B cell (primary cell): ENCODE data around the gene EFCAB9. TPM values are rescaled to one million over a fixed set of nuclear protein-coding genes. Genes with fewer than 3 reads are reported as not detected.

ENCODE experiments used
- ATAC-seq: fragments of 200-7000 bp; cut with Tn5 transposase; one replicate; pipeline ENCODE4 v1.10.0; 2021; ENCODE audit warnings: low read depth, mild to moderate bottlenecking, moderate number of reproducible peaks, moderate library complexity
- CTCF ChIA-PET: fragments of 350-600 bp; sonication (Branson Sonifier 250); formaldehyde crosslinking; loops from one replicate; lab custom pipeline; 2021; ENCODE audit warnings: antibody characterized with exemption, inconsistent platforms; lab: Charles Lee
- POLR2A ChIA-PET: fragments of 350-600 bp; sonication (Branson Sonifier 250); formaldehyde crosslinking; loops from one replicate; lab custom pipeline; 2021; ENCODE audit warnings: antibody characterized with exemption; lab: Charles Lee
- DNase-seq: peaks from one replicate; pipeline ENCODE4 v3.0.0; 2013
- H2AFZ ChIP-seq: 2 replicates; pipeline ENCODE4 v1.6.1; 2012; ENCODE audit warnings: mild to moderate bottlenecking, low read depth, low read length; ENCODE audit not compliant: insufficient read depth, poor library complexity, severe bottlenecking
- H3K27ac ChIP-seq, 2 donors: 1 replicate in 1 of 2; 2 replicates in 1 of 2; pipeline ENCODE4 v1.5.1; 2012 to 2013; ENCODE audit warnings: low read length in 2 of 2, mild to moderate bottlenecking in 2 of 2, moderate library complexity in 1 of 2
- H3K27me3 ChIP-seq, 4 experiments: fragments of 200-600 bp in 1 of 4; sonication (generic) in 1 of 4; replicated peaks in 1 of 4; 1 replicate in 2 of 4; 2 replicates in 2 of 4; pipeline versions ENCODE4 v1.6.1 to v1.7.0; 2013 to 2016; ENCODE audit warnings: low read length in 3 of 4, mild to moderate bottlenecking in 2 of 4, mixed read lengths in 1 of 4, moderate library complexity in 1 of 4; ENCODE audit not compliant: insufficient read depth in 4 of 4, control insufficient read depth in 3 of 4; ENCODE audit errors: control extremely low read depth in 1 of 4
- H3K36me3 ChIP-seq, 2 experiments: replicated peaks in 1 of 2; 1 replicate in 1 of 2; 2 replicates in 1 of 2; pipeline versions ENCODE4 v1.6.1 to v1.7.1; 2013; ENCODE audit warnings: low read length in 1 of 2; ENCODE audit not compliant: insufficient read depth in 2 of 2, control insufficient read depth in 1 of 2; ENCODE audit errors: control extremely low read depth in 1 of 2, extremely low read depth in 1 of 2
- H3K4me1 ChIP-seq, 2 donors: fragments of 200-600 bp in 1 of 2; sonication (generic) in 1 of 2; 1 replicate in 1 of 2; 2 replicates in 1 of 2; pipeline versions ENCODE4 v1.5.1 to v1.6.1; 2013 to 2017; ENCODE audit warnings: low read length in 2 of 2; ENCODE audit not compliant: control insufficient read depth in 2 of 2, insufficient read depth in 2 of 2
- H3K4me2 ChIP-seq: replicated peaks from 2 replicates; pipeline ENCODE3; 2012; ENCODE audit warnings: mild to moderate bottlenecking, low read depth, low read length; ENCODE audit not compliant: poor library complexity, severe bottlenecking
- H3K4me3 ChIP-seq, 5 experiments: fragments of 200-600 bp in 1 of 5; sonication (generic) in 1 of 5; 1 replicate in 3 of 5; 2 replicates in 2 of 5; pipeline versions ENCODE4 v1.5.1 to v1.7.0; 2011 to 2016; ENCODE audit warnings: low read length in 4 of 5, mild to moderate bottlenecking in 4 of 5, low read depth in 2 of 5, control low read depth in 1 of 5, moderate library complexity in 1 of 5; ENCODE audit not compliant: insufficient read depth in 1 of 5; ENCODE audit errors: control extremely low read depth in 1 of 5, extremely low read depth in 1 of 5
- H3K79me2 ChIP-seq: fragments of 200-600 bp; sonication (generic); one replicate; pipeline ENCODE4 v1.6.0; 2016; ENCODE audit warnings: low read length; ENCODE audit not compliant: control insufficient read depth, insufficient read depth
- H3K9ac ChIP-seq: fragments of 200-600 bp; sonication (generic); 2 replicates; pipeline ENCODE4 v1.6.1; 2017; ENCODE audit warnings: mild to moderate bottlenecking, low read length, moderate library complexity
- H3K9me3 ChIP-seq, 3 donors: one replicate each; pipeline versions ENCODE4 v1.6.1 to v1.7.1; 2013; ENCODE audit warnings: low read length in 2 of 3; ENCODE audit not compliant: control insufficient read depth in 2 of 3, insufficient read depth in 1 of 3; ENCODE audit errors: control extremely low read depth in 1 of 3
- H4K20me1 ChIP-seq: 2 replicates; pipeline ENCODE4 v1.6.0; 2012; ENCODE audit warnings: mild to moderate bottlenecking, low read length; ENCODE audit not compliant: insufficient read depth, control insufficient read depth, poor library complexity, severe bottlenecking
- H3K27ac Mint-ChIP-seq: one replicate; pipeline ENCODE4 v1.8.0; 2021; ENCODE audit warnings: mixed read lengths
- H3K27me3 Mint-ChIP-seq: one replicate; pipeline ENCODE4 v1.8.0; 2021; ENCODE audit warnings: mixed read lengths
- H3K4me1 Mint-ChIP-seq: one replicate; pipeline ENCODE4 v1.8.0; 2021; ENCODE audit warnings: mixed read lengths
- H3K4me3 Mint-ChIP-seq: one replicate; pipeline ENCODE4 v1.8.0; 2021; ENCODE audit warnings: mixed read lengths
- H3K9me3 Mint-ChIP-seq: one replicate; pipeline ENCODE4 v1.8.0; 2022; ENCODE audit warnings: mixed read lengths; ENCODE audit not compliant: insufficient read depth
- EZH2 ChIP-seq: IDR thresholded peaks from 2 replicates; pipeline ENCODE4 v1.6.1; 2012; ENCODE audit warnings: borderline replicate concordance, low read depth, mild to moderate bottlenecking, moderate library complexity, low read length; ENCODE audit not compliant: insufficient read depth, poor library complexity, severe bottlenecking
- WGBS: methylation state at CpG from one replicate; pipeline ENCODE4 v1.1.5; 2013; ENCODE audit warnings: missing lambda C conversion rate; ENCODE audit not compliant: insufficient coverage; 5-methylcytosine and 5-hydroxymethylcytosine counted together
- intact Hi-C: fragments of 100-400 bp; cut with micrococcal nuclease; formaldehyde crosslinking; loops from one replicate; pipeline ENCODE4 v1.10.0; 2022
- polyA plus RNA-seq: library from polyadenylated mRNA; depleted of rRNA; stranded (reverse); fragments of >200 nt; gene quantifications from 2 replicates; pipeline ENCODE4 v1.2.3, GENCODE V29; 2012
- total RNA-seq, 2 donors: library from RNA; stranded (reverse); fragments of 120-200 nt in 1 of 2; gene quantifications; 1 replicate in 1 of 2; 2 replicates in 1 of 2; pipeline versions ENCODE4 v1.2.3 to v1.2.4, GENCODE V29; 2013 to 2022
- TF ChIP-seq, protein P1 (sequence below): fragments of 200-600 bp; IDR thresholded peaks from one replicate; pipeline ENCODE4 v1.8.0; 2022; ENCODE audit warnings: antibody characterized with exemption, mild to moderate bottlenecking

Gene EFCAB9
- total and polyA plus RNA-seq, 2 donors (not counting 1 experiment from before 2014, with no cell fraction given): not detected

DNA sequence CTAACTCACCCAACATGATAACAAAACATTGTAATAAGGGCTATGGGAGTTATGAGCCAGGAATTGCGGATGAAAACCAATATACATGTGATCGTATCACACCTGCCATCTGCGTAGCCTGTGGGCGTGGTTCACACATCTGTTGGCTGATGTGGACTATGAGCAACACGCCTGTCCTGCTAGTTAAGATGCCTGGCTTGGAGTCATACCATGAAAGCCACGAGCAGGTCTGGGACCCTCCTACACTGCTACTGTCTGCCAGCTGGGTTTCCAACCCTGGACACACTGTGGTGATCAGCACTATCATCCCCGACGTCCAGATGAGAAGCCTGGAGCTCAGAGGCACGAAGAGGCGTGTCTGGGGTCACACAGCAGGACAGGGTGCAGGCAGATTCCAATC lies 46.1 kb upstream of the EFCAB9 start:
- Histone ChIP-seq H3K4me2 (no peak overlapping the region), H3K4me1 (peaks cover 24 to 40% of the 10 kb centered on the region in 2 donors), H3K27me3 (no peaks in the 10 kb centered on the region), H3K4me3 (no peak overlapping the region), H3K79me2 (peaks cover 96% of the 10 kb centered on the region), H3K9ac (no peak overlapping the region), H4K20me1 (peaks cover 97% of the 10 kb centered on the region), H3K36me3 (peaks cover 4 to 59% of the 10 kb centered on the region in 2 experiments), H2AFZ (no peak overlapping the region), H3K27ac (peak overlapping the region in 1 of 2 donors; percentile 31), H3K9me3 (no peaks in the 10 kb centered on the region)
- Mint-ChIP-seq H3K27me3 (no peaks in the 10 kb centered on the region), H3K27ac (peak overlapping the region; percentile 53), H3K4me1 (peaks cover 65% of the 10 kb centered on the region), H3K9me3 (no peaks in the 10 kb centered on the region), H3K4me3 (no peak overlapping the region)
- TF ChIP-seq, protein P1, sequence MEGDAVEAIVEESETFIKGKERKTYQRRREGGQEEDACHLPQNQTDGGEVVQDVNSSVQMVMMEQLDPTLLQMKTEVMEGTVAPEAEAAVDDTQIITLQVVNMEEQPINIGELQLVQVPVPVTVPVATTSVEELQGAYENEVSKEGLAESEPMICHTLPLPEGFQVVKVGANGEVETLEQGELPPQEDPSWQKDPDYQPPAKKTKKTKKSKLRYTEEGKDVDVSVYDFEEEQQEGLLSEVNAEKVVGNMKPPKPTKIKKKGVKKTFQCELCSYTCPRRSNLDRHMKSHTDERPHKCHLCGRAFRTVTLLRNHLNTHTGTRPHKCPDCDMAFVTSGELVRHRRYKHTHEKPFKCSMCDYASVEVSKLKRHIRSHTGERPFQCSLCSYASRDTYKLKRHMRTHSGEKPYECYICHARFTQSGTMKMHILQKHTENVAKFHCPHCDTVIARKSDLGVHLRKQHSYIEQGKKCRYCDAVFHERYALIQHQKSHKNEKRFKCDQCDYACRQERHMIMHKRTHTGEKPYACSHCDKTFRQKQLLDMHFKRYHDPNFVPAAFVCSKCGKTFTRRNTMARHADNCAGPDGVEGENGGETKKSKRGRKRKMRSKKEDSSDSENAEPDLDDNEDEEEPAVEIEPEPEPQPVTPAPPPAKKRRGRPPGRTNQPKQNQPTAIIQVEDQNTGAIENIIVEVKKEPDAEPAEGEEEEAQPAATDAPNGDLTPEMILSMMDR: no peak
- no peak for TF ChIP-seq EZH2
- ATAC-seq: no peak
- 92% methylated on average over 10 of the region's 10 CpGs for WGBS
- intact Hi-C loops: no loop called here
- POLR2A ChIA-PET: no interaction called here
- CTCF ChIA-PET: no interaction called here
- DNase-seq: no peak

DNA sequence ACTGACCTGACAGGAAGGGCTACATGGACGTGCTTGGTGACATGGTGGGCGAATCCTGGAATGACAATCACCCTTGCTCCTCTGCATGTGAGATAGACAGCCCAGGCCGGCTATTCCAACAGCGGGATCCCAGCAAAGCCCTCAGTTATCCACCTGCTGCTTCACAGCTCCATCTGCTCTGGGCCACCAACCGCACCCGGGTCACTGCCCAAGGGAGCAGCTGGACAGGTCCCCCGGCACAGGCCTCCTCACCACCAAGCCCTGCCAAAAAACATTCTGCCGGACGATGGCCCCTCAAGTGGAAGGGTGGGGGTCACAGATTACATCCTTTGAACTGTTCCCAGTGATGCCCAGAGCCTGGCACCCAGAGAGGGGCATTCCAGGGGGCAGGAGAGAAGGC lies 45.6 kb upstream of the EFCAB9 start:
- no peak overlapping the region for H3K4me2 ChIP-seq
- intact Hi-C loops: no loop called here
- no peak for ATAC-seq
- H3K4me3 ChIP-seq: no peak overlapping the region
- TF ChIP-seq, protein P1: no peak
- TF ChIP-seq EZH2: no peak
- no peaks in the 10 kb centered on the region for H3K9me3 ChIP-seq
- CTCF ChIA-PET: no interaction called here
- 98% methylated on average over 6 of the region's 9 CpGs for WGBS
- H3K4me1 Mint-ChIP-seq: peaks cover 67% of the 10 kb centered on the region
- H3K9ac ChIP-seq: no peak overlapping the region
- H3K9me3 Mint-ChIP-seq: no peaks in the 10 kb centered on the region
- peaks cover 28 to 42% of the 10 kb centered on the region in 2 donors for H3K4me1 ChIP-seq
- H4K20me1 ChIP-seq: peaks cover 97% of the 10 kb centered on the region
- no peak overlapping the region for H2AFZ ChIP-seq
- no peak overlapping the region for H3K27ac Mint-ChIP-seq
- no peak overlapping the region for H3K4me3 Mint-ChIP-seq
- POLR2A ChIA-PET: no interaction called here
- no peak for DNase-seq
- H3K36me3 ChIP-seq: peaks cover 4 to 60% of the 10 kb centered on the region in 2 experiments
- peak overlapping the region in 1 of 2 donors; percentile 31 for H3K27ac ChIP-seq
- peaks cover 95% of the 10 kb centered on the region for H3K79me2 ChIP-seq
- no peaks in the 10 kb centered on the region for H3K27me3 ChIP-seq
- no peaks in the 10 kb centered on the region for H3K27me3 Mint-ChIP-seq
